GM18505 (cell line): ENCODE measurements around the gene GAA.

Source experiments
- ATAC-seq: cut with Tn5 transposase; IDR thresholded peaks from one replicate; pipeline ENCODE4 v1.9.1; 2021; ENCODE audit not compliant: unreplicated experiment
- POLR2A ChIP-seq: IDR thresholded peaks from 4 replicates; pipeline ENCODE4 v1.6.1; 2011; ENCODE audit warnings: borderline replicate concordance; ENCODE audit not compliant: insufficient read depth, insufficient read length; ENCODE audit errors: extremely low read depth

The GAA gene

DNA sequence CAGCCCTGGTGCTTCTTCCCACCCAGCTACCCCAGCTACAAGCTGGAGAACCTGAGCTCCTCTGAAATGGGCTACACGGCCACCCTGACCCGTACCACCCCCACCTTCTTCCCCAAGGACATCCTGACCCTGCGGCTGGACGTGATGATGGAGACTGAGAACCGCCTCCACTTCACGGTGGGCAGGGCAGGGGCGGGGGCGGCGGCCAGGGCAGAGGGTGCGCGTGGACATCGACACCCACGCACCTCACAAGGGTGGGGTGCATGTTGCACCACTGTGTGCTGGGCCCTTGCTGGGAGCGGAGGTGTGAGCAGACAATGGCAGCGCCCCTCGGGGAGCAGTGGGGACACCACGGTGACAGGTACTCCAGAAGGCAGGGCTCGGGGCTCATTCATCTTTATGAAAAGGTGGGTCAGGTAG is 3.6 kb downstream of the GAA start:
- TF ChIP-seq POLR2A = no peak
- ATAC-seq = no peak

DNA sequence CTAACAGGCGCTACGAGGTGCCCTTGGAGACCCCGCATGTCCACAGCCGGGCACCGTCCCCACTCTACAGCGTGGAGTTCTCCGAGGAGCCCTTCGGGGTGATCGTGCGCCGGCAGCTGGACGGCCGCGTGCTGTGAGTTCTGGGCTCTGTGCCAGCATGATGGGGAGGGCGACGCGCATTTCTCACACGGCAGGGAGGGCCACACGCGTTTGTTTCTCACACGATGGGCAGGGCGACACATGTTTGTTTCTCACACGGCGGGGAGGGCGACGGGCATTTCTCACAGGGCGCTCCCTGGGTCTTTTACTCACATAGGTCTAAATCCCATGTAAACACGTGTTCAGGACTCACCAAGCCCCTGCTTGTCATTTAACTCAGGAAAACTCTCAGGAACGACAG is 4.4 kb downstream of the GAA start:
- ATAC-seq = no peak
- TF ChIP-seq POLR2A = no peak

DNA sequence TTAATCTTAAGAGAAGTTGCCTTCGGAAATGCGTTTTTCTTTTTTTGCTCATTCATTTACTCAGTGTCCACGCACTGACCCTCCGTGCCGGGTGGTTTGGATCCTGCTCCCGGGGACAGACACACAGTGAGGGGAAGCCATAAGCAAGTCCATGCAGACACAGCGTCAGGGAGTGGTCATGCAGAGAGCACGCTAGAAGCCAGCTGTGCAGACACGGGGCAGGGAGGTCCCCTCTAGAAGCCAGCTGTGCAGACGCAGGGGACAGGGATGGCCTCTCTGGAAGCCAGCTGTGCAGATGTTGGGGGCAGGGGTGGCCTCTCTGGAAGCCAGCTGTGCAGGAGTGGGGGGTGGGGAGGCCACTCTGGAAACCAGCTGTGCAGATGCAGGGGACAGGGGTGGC is 4.8 kb downstream of the GAA start:
- TF ChIP-seq POLR2A = no peak

DNA sequence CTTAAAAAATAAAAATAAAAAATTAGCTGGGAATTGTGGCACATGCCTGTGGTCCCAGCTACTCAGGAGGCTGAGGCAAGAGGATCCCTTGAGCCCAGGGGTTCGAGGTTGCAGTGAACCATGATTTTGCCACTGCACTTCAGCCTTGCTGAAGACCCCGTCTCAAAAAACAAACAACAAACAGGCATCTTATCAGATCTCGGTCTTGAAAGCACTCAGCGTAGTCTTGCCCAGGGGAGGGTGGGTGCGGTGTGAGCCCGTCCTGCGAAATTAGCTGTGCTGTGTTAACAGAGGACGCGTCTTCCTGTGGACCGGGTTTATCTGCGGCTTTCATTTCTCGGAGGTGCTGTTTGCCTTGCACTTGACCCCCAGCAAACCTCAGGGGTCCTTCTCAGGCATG is 5.4 kb downstream of the GAA start:
- TF ChIP-seq POLR2A = no peak
- ATAC-seq = no peak

More for the DNA sequence above, 4.8 kb downstream of the GAA start:
- ATAC-seq = no peak

DNA sequence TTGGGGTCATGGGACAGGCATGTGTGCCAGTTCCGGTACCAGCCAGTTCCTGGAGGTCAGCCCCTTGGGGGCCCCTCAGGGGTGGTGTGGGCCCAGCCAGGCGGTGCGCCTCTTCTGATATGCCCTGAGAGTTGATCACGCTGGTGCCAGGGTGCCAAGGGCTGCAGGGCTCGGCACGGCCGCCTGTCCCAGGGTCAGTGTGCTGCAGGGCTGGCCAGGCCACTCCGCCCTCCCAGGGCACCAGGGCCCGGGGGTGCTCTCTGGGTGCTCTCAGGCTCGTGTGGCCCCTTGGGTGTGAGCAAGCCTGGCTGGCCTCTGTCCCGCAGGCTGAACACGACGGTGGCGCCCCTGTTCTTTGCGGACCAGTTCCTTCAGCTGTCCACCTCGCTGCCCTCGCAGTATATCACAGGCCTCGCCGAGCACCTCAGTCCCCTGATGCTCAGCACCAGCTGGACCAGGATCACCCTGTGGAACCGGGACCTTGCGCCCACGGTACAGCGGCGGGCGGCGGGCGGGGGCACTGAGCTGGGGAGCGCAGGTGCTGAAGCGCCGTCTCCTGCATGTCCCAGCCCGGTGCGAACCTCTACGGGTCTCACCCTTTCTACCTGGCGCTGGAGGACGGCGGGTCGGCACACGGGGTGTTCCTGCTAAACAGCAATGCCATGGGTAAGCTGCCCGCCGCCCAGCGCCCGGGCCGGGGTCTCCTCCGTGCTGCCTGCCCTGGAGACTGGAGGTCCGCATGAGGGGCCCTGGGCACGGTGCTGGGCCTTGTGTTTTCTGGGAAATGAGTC is 6.0 kb downstream of the GAA start:
- TF ChIP-seq POLR2A = no peak
- no peak for ATAC-seq

DNA sequence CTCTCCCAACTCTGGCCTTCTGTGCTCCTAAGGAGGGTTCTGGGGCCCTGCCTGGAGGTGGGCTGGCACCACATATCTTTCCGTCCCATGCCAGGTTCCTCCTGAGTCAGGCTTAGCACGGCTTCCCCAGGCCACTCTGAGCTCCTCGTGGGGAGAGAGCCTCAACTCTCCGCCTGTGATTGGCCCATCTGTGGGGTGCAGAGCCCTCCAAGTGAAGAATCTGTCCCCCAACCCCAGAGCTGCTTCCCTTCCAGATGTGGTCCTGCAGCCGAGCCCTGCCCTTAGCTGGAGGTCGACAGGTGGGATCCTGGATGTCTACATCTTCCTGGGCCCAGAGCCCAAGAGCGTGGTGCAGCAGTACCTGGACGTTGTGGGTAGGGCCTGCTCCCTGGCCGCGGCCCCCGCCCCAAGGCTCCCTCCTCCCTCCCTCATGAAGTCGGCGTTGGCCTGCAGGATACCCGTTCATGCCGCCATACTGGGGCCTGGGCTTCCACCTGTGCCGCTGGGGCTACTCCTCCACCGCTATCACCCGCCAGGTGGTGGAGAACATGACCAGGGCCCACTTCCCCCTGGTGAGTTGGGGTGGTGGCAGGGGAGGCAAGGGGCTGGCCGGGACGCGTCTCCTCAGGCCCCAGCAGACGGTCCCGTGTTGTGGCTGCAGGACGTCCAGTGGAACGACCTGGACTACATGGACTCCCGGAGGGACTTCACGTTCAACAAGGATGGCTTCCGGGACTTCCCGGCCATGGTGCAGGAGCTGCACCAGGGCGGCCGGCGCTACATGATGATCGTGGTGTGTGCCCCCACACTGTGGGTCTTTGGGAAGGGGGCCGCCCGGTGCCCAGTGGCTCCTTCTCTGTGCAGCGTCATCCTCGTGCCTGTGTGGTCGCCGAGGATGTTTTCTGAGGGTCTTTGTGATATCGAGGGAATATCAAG is 6.9 kb downstream of the GAA start:
- no peak for TF ChIP-seq POLR2A
- ATAC-seq = no peak

DNA sequence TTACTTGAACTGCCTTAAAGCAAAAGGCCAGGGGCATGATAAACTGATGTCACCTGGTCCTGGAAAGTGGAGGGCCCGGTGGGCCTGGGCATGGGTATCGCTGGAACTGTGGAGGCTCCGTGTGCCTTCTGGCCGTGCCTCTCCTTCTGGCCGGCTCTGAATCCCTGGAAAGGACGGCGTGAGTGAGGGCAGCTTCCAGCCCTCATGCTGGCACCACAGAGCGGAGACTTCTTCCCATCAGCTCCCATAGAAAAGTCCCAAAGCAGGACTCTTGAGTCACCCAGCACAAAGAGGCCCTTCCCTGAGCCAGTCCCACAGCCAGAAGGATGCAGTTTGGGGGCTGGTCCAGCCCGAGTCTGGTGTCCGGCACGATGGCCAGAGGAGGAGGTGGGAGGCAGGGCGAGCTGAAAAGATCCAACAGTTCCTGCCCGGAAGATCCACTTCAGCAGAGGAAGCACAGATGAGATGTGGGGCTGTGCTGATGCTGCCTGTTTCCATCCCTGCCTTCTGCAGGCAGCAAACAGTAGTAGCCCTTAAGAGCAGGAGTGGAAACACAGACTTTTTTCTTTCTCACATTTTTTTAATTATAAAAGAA is 7.8 kb downstream of the GAA start:
- no peak for TF ChIP-seq POLR2A
- ATAC-seq = no peak

DNA sequence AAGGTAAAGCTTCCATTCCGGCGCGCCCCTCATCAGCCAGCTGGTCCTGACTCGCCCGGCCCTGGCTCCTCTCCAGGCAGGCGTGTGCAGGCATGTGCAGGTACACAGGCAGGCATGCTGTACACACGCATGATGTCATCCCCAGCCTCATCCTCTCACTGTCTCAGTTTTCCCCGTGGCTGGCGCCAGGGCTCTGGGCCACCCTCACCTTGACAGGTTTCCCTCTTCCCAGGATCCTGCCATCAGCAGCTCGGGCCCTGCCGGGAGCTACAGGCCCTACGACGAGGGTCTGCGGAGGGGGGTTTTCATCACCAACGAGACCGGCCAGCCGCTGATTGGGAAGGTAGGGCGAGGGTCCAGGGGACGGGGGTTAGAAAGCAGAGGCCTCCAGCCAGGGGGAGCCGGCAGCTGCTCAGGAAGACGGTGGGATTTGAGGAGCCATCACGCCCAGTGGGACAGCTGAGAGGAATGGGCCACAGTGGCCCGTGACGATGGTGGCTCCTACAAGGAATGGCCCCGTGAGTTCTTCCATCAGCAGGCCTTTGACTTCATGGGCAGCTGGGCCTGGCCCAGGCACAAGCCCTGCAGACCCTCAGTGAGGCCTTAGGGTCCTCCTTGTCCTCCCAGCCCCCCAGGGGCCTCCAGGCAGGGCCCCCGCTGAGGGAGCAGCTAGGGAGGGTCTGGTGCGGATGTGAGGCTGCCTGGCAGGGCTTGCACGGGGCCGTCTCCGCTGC is 8.5 kb downstream of the GAA start:
- no peak for TF ChIP-seq POLR2A
- ATAC-seq = no peak

DNA sequence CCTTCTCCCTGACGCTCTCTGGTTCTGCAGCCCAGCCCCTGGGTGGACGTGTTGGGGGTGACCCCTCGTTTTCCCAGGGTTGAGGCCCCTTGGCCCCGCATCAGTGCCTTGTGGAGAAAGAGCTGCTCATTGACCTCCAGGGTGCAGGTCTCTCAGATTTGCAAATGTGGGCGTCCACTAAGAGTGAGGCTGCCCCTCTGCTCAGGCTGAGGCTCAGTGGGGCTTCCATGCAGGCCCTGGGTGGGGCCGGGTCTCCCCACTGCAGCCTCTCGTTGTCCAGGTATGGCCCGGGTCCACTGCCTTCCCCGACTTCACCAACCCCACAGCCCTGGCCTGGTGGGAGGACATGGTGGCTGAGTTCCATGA is 9.0 kb downstream of the GAA start:
- no peak for TF ChIP-seq POLR2A
- ATAC-seq = no peak

DNA sequence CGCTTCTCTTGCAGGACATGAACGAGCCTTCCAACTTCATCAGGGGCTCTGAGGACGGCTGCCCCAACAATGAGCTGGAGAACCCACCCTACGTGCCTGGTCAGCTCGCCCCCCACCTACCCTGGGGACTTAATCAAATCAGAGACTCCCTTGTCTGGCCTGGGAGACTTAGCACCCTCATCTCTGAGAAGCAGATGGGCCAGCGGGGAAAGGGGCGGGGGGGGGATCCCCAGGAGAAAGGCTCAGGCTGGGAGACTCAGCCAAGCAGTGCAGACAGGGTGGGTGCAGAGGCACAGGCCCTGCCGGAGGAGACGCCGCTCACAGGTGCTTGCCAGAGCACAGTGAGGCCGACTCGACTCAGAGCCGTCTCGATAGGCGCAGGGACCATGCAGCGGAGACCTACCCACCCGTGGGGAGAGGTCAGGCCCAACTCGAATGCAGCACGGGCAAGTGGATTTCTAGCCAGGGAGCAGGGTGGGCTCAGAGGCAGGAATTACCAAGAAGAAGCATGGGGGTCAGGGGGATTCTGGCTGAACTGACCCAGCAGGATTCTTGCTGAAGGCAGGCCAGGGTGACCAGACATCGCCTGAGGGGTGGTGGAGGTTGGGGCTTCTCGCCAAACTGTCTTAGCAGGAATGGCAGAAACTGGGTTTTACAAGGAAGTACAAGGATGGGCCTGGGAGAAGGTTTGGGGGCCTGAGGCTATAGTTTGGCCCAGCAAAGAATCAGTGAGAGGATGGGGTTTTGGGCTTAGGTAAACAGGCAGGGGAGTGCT is 9.7 kb downstream of the GAA start:
- TF ChIP-seq POLR2A = no peak
- ATAC-seq = no peak

DNA sequence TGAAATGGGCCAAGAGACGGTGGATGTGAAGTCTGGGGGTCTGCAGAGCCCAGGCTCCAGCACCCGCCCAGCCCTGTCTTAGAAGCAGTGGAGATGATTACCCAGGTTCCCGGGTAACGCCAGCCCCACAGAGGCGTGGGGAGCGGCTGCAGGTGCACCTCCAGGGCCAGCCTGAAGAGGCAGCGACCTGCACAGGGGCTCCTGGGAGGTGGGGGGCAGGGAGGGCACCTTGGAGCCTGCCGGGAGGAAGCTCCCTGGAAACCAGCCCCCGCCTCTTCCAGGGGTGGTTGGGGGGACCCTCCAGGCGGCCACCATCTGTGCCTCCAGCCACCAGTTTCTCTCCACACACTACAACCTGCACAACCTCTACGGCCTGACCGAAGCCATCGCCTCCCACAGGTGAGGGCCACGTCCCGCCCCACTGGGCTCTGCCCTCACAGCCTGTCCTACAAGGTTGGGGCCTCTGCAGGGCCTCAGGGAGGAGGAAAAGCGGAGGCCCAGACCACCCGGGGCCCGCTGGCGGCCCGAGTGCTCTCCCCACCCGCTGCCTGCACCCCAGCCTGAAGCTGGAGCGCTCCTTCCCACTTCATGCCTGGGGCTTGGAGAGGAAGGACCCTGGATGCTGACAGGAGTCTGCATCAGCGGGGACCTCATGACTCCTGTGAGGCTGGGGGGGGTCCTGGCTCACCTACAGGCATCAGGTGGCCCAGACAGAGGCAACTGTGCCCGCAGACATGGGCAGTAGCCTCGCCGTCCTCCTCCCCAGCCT is 10.5 kb downstream of the GAA start:
- no peak for TF ChIP-seq POLR2A

DNA sequence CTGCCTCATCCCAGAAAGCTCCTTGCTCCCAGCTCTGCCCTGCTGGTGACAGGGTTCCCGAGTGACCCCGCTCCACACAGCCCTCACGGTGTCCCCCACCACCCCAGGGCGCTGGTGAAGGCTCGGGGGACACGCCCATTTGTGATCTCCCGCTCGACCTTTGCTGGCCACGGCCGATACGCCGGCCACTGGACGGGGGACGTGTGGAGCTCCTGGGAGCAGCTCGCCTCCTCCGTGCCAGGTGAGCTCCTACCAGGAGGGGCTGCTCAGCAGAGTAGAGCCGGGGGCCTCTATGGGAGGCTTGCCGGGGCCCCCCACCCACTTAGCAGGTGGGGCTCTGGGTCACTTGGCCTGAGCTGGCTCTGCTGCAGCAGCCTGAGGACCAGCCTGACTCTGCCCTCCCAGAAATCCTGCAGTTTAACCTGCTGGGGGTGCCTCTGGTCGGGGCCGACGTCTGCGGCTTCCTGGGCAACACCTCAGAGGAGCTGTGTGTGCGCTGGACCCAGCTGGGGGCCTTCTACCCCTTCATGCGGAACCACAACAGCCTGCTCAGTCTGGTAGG is 11.2 kb downstream of the GAA start:
- ATAC-seq = no peak
- no peak for TF ChIP-seq POLR2A

More for the DNA sequence above, 10.5 kb downstream of the GAA start:
- no peak for ATAC-seq

DNA sequence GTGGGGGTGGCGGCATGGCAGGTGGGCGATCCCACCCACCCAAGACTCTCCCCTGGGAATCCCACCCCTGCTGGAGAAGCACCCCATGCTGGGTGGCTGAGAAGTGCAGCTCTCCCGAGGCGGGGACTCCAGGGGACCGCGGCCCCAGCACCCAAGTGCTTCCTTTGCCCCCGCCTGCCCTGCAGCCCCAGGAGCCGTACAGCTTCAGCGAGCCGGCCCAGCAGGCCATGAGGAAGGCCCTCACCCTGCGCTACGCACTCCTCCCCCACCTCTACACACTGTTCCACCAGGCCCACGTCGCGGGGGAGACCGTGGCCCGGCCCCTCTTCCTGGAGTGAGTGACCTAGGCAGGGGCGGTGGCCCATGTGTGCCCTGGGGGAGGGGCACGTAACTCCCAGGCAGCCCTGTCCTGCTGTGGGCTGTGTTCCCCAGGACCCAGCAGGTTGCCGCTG is 11.7 kb downstream of the GAA start:
- no peak for ATAC-seq
- no peak for TF ChIP-seq POLR2A
